ENCODE measurements around the gene PCDHGB3. TPM values are rescaled to one million over a fixed set of nuclear protein-coding genes. Genes with fewer than 3 reads are reported as not detected.
"Not testable (repeated sequence)": the region's sequence is repeated elsewhere in the genome, so short reads cannot be mapped to it uniquely, and the experiment has no call there.

PCDHGB3 gene
- total and polyA plus RNA-seq, 5 donors: 1.7 to 5.5 (median 4.8) TPM

- WGBS: 21% methylated on average over 9 of the region's 9 CpGs
- DNase-seq: no peak
- ATAC-seq: peak; percentile 40 to 47
- peaks cover 17% of the 10 kb centered on the region for H3K9me3 ChIP-seq (ENCODE audit: control insufficient read depth, low read length)
- no peaks in the 10 kb centered on the region for H3K4me1 ChIP-seq (ENCODE audit: control insufficient read depth, insufficient read depth, low read length)
- H3K4me3 ChIP-seq (ENCODE audit: low read length): peak within 1 kb of the TSS; percentile 42
- no peaks in the 10 kb centered on the region for H3K27me3 ChIP-seq (ENCODE audit: control insufficient read depth, insufficient read depth)
- intact Hi-C loops (cut with DNase I): loop anchor here in 2 of 4 donors (5.0 kb wide), 1 partner anchor 214 kb away; no protein-coding TSS in a partner anchor
- no peak within 1 kb of the TSS for H3K27ac ChIP-seq (ENCODE audit: low read length)
Observed at GRCh38 chr5:141343242-141343952, 26.6 kb upstream of the PCDHGB3 start, which contains the start of gene PCDHGA3. TSS of gene PCDHGA3 (plus strand) at chr5:141343829. CDS start at chr5:141344034, 205 bp downstream.

- WGBS: 21% methylated on average over 31 of the region's 31 CpGs
- peaks cover 15% of the 10 kb centered on the region for H3K9me3 ChIP-seq (ENCODE audit: control insufficient read depth, low read length)
- peak; percentile 36 to 43 for ATAC-seq
Observed at GRCh38 chr5:141343953-141344463, 26.0 kb upstream of the PCDHGB3 start.

GRCh38 chr5:141345327-141345726 is 24.7 kb upstream of the PCDHGB3 start:
- DNase-seq: no peak
- no peaks in the 10 kb centered on the region for H3K4me1 ChIP-seq (ENCODE audit: control insufficient read depth, insufficient read depth, low read length)
- peak overlapping the region; percentile 28 for H3K4me3 ChIP-seq (ENCODE audit: low read length)
- ATAC-seq: no peak
- no peak overlapping the region for H3K27ac ChIP-seq (ENCODE audit: low read length)
- intact Hi-C loops (cut with DNase I): no loop called here
- 31% methylated on average over 20 of the region's 20 CpGs for WGBS
- H3K27me3 ChIP-seq (ENCODE audit: control insufficient read depth, insufficient read depth): no peaks in the 10 kb centered on the region
- peaks cover 15% of the 10 kb centered on the region for H3K9me3 ChIP-seq (ENCODE audit: control insufficient read depth, low read length)

More at GRCh38 chr5:141343953-141344463, 26.0 kb upstream of the PCDHGB3 start:
- intact Hi-C loops (cut with DNase I): loop anchor here in 2 of 4 donors (5.0 kb wide), 1 partner anchor 213 kb away; no protein-coding TSS in a partner anchor
- peak overlapping the region; percentile 42 for H3K4me3 ChIP-seq (ENCODE audit: low read length)
- no peak for DNase-seq
- H3K27ac ChIP-seq (ENCODE audit: low read length): no peak overlapping the region
- no peaks in the 10 kb centered on the region for H3K4me1 ChIP-seq (ENCODE audit: control insufficient read depth, insufficient read depth, low read length)
- H3K27me3 ChIP-seq (ENCODE audit: control insufficient read depth, insufficient read depth): no peaks in the 10 kb centered on the region

- peaks cover 15% of the 10 kb centered on the region for H3K9me3 ChIP-seq (ENCODE audit: control insufficient read depth, low read length)
- not testable (repeated sequence) for ATAC-seq
Observed at GRCh38 chr5:141346017-141346416, 24.0 kb upstream of the PCDHGB3 start.

GRCh38 chr5:141349917-141350619 is 20.0 kb upstream of the PCDHGB3 start, which contains the start of gene PCDHGB1:
TSS of gene PCDHGB1 (plus strand) at chr5:141350099. CDS start at chr5:141350261, 162 bp downstream.
- Histone ChIP-seq H3K4me1 (ENCODE audit: control insufficient read depth, insufficient read depth, low read length) (no peaks in the 10 kb centered on the region), H3K4me3 (ENCODE audit: low read length) (peak within 1 kb of the TSS; percentile 45), H3K9me3 (ENCODE audit: control insufficient read depth, low read length) (peaks cover 13% of the 10 kb centered on the region), H3K27me3 (ENCODE audit: control insufficient read depth, insufficient read depth) (no peaks in the 10 kb centered on the region), H3K27ac (ENCODE audit: low read length) (no peak within 1 kb of the TSS)
- DNase-seq (peak in 2 of 3 donors; percentile 65 to 71), ATAC-seq (peak; percentile 44 to 60)
- 20% methylated on average over 29 of the region's 29 CpGs for WGBS
- intact Hi-C loops (cut with DNase I): no loop called here

More at GRCh38 chr5:141346017-141346416, 24.0 kb upstream of the PCDHGB3 start:
- H3K27me3 ChIP-seq (ENCODE audit: control insufficient read depth, insufficient read depth); H3K4me1 ChIP-seq (ENCODE audit: control insufficient read depth, insufficient read depth, low read length); H3K27ac ChIP-seq (ENCODE audit: low read length); intact Hi-C loops (cut with DNase I); DNase-seq; H3K4me3 ChIP-seq (ENCODE audit: low read length): not testable (repeated sequence)
- 41% methylated on average over 24 of the region's 35 CpGs for WGBS

- no peak overlapping the region for H3K27ac ChIP-seq (ENCODE audit: low read length)
- intact Hi-C loops (cut with DNase I): no loop called here
- H3K27me3 ChIP-seq (ENCODE audit: control insufficient read depth, insufficient read depth): no peaks in the 10 kb centered on the region
- no peak overlapping the region for H3K4me3 ChIP-seq (ENCODE audit: low read length)
- H3K4me1 ChIP-seq (ENCODE audit: control insufficient read depth, insufficient read depth, low read length): no peaks in the 10 kb centered on the region
- ATAC-seq (no peak), DNase-seq (no peak)
- 24% methylated on average over 34 of the region's 36 CpGs for WGBS
- peaks cover 7% of the 10 kb centered on the region for H3K9me3 ChIP-seq (ENCODE audit: control insufficient read depth, low read length)
Observed at GRCh38 chr5:141351591-141351990, 18.5 kb upstream of the PCDHGB3 start.

GRCh38 chr5:141354900-141355469 is 15.1 kb upstream of the PCDHGB3 start, which contains the start of gene PCDHGA4:
TSS of gene PCDHGA4 (plus strand) at chr5:141355021. CDS start at chr5:141355108, 87 bp downstream.
- H3K9me3 ChIP-seq (ENCODE audit: control insufficient read depth, low read length): peaks cover 9% of the 10 kb centered on the region
- H3K4me1 ChIP-seq (ENCODE audit: control insufficient read depth, insufficient read depth, low read length): no peaks in the 10 kb centered on the region

GRCh38 chr5:141355641-141356040 is 14.4 kb upstream of the PCDHGB3 start:
- Histone ChIP-seq H3K27me3 (ENCODE audit: control insufficient read depth, insufficient read depth) (no peaks in the 10 kb centered on the region), H3K9me3 (ENCODE audit: control insufficient read depth, low read length) (peaks cover 11% of the 10 kb centered on the region), H3K4me1 (ENCODE audit: control insufficient read depth, insufficient read depth, low read length) (no peaks in the 10 kb centered on the region), H3K27ac (ENCODE audit: low read length) (no peak overlapping the region), H3K4me3 (ENCODE audit: low read length) (no peak overlapping the region)
- 47% methylated on average over 24 of the region's 24 CpGs for WGBS
- DNase-seq: no peak
- no peak for ATAC-seq
- intact Hi-C loops (cut with DNase I): no loop called here

More at GRCh38 chr5:141354900-141355469, 15.1 kb upstream of the PCDHGB3 start, which contains the start of gene PCDHGA4:
- Histone ChIP-seq H3K4me3 (ENCODE audit: low read length) (peak within 1 kb of the TSS; percentile 44), H3K27me3 (ENCODE audit: control insufficient read depth, insufficient read depth) (no peaks in the 10 kb centered on the region), H3K27ac (ENCODE audit: low read length) (no peak within 1 kb of the TSS)
- ATAC-seq (no peak), DNase-seq (no peak)
- 17% methylated on average over 29 of the region's 29 CpGs for WGBS
- intact Hi-C loops (cut with DNase I): no loop called here

- intact Hi-C loops (cut with DNase I): no loop called here
- no peak overlapping the region for H3K4me3 ChIP-seq (ENCODE audit: low read length)
- ATAC-seq (no peak), DNase-seq (no peak)
- no peaks in the 10 kb centered on the region for H3K4me1 ChIP-seq (ENCODE audit: control insufficient read depth, insufficient read depth, low read length)
- H3K27me3 ChIP-seq (ENCODE audit: control insufficient read depth, insufficient read depth): no peaks in the 10 kb centered on the region
- no peak overlapping the region for H3K27ac ChIP-seq (ENCODE audit: low read length)
- H3K9me3 ChIP-seq (ENCODE audit: control insufficient read depth, low read length): peaks cover 11% of the 10 kb centered on the region
- 70% methylated on average over 5 of the region's 5 CpGs for WGBS
Observed at GRCh38 chr5:141356133-141356532, 13.9 kb upstream of the PCDHGB3 start.

- DNase-seq (no peak), ATAC-seq (no peak)
- peaks cover 8% of the 10 kb centered on the region for H3K9me3 ChIP-seq (ENCODE audit: control insufficient read depth, low read length)
- WGBS: 40% methylated on average over 19 of the region's 19 CpGs
- H3K4me3 ChIP-seq (ENCODE audit: low read length): no peak overlapping the region
- H3K4me1 ChIP-seq (ENCODE audit: control insufficient read depth, insufficient read depth, low read length): no peaks in the 10 kb centered on the region
- intact Hi-C loops (cut with DNase I): no loop called here
- no peak overlapping the region for H3K27ac ChIP-seq (ENCODE audit: low read length)
- H3K27me3 ChIP-seq (ENCODE audit: control insufficient read depth, insufficient read depth): no peaks in the 10 kb centered on the region
Observed at GRCh38 chr5:141356950-141357349, 13.1 kb upstream of the PCDHGB3 start.

All from right cardiac atrium (tissue), 5 donors.